ENCODE results near the gene AUTS2. TPM values are rescaled to one million over a fixed set of nuclear protein-coding genes. Genes with fewer than 3 reads are reported as not detected.
"Not testable (repeated sequence)": the region's sequence is repeated elsewhere in the genome, so short reads cannot be mapped to it uniquely, and the experiment has no call there.

Gene AUTS2
- polyA plus RNA-seq, 1 experiment: 0.54 TPM

GRCh38 chr7:70808876-70809275 is 1210.6 kb downstream of the AUTS2 start:
- no peaks in the 10 kb centered on the region for H3K36me3 ChIP-seq (ENCODE audit: control insufficient read depth, insufficient read depth, low read length)
- ChIA-PET CTCF (interaction anchor here (1.6 kb wide), 1 partner anchor 20 kb away, joined by 7 read pairs; no protein-coding TSS in a partner anchor), POLR2A (no interaction called here)
- TF ChIP-seq, protein P1, sequence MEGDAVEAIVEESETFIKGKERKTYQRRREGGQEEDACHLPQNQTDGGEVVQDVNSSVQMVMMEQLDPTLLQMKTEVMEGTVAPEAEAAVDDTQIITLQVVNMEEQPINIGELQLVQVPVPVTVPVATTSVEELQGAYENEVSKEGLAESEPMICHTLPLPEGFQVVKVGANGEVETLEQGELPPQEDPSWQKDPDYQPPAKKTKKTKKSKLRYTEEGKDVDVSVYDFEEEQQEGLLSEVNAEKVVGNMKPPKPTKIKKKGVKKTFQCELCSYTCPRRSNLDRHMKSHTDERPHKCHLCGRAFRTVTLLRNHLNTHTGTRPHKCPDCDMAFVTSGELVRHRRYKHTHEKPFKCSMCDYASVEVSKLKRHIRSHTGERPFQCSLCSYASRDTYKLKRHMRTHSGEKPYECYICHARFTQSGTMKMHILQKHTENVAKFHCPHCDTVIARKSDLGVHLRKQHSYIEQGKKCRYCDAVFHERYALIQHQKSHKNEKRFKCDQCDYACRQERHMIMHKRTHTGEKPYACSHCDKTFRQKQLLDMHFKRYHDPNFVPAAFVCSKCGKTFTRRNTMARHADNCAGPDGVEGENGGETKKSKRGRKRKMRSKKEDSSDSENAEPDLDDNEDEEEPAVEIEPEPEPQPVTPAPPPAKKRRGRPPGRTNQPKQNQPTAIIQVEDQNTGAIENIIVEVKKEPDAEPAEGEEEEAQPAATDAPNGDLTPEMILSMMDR (IDR thresholded peaks at IDR 0.05; ENCODE audit: insufficient read depth, low read depth, low read length): no peak
- no peaks in the 10 kb centered on the region for H3K27me3 ChIP-seq (ENCODE audit: control insufficient read depth, insufficient read depth, low read length)
- H3K4me3 ChIP-seq (ENCODE audit: low read depth, low read length): no peak overlapping the region
- no peak for DNase-seq (ENCODE audit: low read depth)

DNA sequence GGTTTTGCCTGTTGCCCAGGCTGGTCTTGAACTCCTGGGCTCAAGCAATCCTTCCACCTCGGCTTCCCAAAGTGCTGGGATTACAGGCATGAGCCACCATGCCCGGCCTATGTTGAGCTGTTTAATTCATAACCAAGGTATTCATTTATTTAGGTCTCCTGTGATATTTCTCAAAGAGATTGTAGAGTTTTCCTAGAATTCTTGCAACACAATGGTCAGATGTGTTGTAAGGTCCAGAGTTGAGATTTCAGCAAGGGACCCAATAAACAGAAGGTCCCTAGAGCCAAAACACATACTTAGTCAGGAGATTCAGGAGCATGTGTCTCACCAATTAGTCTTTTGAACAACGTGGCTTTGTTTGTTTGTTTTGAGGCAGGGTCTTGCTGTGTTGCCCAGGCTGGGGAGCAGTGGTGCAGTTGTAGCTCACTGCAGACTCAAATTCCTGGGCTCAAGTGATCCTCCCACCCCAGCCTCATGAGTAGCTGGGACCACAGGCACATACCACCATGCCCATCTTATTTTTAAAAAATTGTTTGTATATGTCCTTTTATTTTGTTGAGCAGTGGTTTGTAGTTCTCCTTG is 1212.4 kb downstream of the AUTS2 start:
- no peak overlapping the region for H3K4me3 ChIP-seq (ENCODE audit: low read depth, low read length)
- TF ChIP-seq, protein P1 (IDR thresholded peaks at IDR 0.05; ENCODE audit: insufficient read depth, low read depth, low read length): no peak
- DNase-seq (ENCODE audit: low read depth): no peak
- H3K27me3 ChIP-seq (ENCODE audit: control insufficient read depth, insufficient read depth, low read length): no peaks in the 10 kb centered on the region
- H3K36me3 ChIP-seq (ENCODE audit: control insufficient read depth, insufficient read depth, low read length): no peaks in the 10 kb centered on the region
- ChIA-PET CTCF (interaction anchor here (0.7 to 1.6 kb wide), 2 partner anchors 18 to 46 kb away, joined by 3 to 5 read pairs; no protein-coding TSS in a partner anchor), POLR2A (no interaction called here)

GRCh38 chr7:70812511-70812910 is 1214.2 kb downstream of the AUTS2 start:
- no peak overlapping the region for H3K4me3 ChIP-seq (ENCODE audit: low read depth, low read length)
- DNase-seq (ENCODE audit: low read depth): no peak
- POLR2A ChIA-PET: no interaction called here
- no peaks in the 10 kb centered on the region for H3K36me3 ChIP-seq (ENCODE audit: control insufficient read depth, insufficient read depth, low read length)
- CTCF ChIA-PET: no interaction called here
- H3K27me3 ChIP-seq (ENCODE audit: control insufficient read depth, insufficient read depth, low read length): no peaks in the 10 kb centered on the region
- TF ChIP-seq, protein P1 (IDR thresholded peaks at IDR 0.05; ENCODE audit: insufficient read depth, low read depth, low read length): no peak

DNA sequence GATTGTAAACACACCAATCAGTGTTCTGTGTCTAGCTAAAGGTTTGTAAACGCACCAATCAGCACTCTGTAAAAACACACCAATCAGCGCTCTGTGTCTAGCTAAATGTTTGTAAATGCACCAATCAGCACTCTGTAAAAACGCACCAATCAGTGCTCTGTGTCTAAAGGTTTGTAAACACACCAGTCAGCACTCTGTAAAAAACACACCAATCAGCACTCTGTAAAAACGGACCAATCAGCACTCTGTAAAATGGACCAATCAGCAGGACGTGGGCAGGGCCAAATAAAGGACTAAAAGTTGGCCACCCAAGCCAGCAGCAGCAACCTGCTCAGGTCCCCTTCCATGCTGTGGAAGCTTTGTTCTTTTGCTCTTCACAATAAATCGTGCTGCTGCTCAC is 1224.2 kb downstream of the AUTS2 start:
- H3K27me3 ChIP-seq (ENCODE audit: control insufficient read depth, insufficient read depth, low read length); H3K36me3 ChIP-seq (ENCODE audit: control insufficient read depth, insufficient read depth, low read length); CTCF ChIA-PET; POLR2A ChIA-PET; DNase-seq (ENCODE audit: low read depth); H3K4me3 ChIP-seq (ENCODE audit: low read depth, low read length): not testable (repeated sequence)

GRCh38 chr7:70829221-70830059 is 1231.2 kb downstream of the AUTS2 start:
- Histone ChIP-seq H3K36me3 (ENCODE audit: control insufficient read depth, insufficient read depth, low read length) (no peaks in the 10 kb centered on the region), H3K4me3 (ENCODE audit: low read depth, low read length) (peak overlapping the region; percentile 19), H3K27me3 (ENCODE audit: control insufficient read depth, insufficient read depth, low read length) (no peaks in the 10 kb centered on the region)
- TF ChIP-seq, protein P1 (IDR thresholded peaks at IDR 0.05; ENCODE audit: insufficient read depth, low read depth, low read length): peak; percentile 77
- ChIA-PET CTCF (interaction anchor here (0.6 to 3.2 kb wide), 10 partner anchors 12 to 1350 kb away, joined by 3 to 12 read pairs (median 4); no protein-coding TSS in a partner anchor), POLR2A (no interaction called here)
- DNase-seq (ENCODE audit: low read depth): no peak

All from BJ (cell line).